Eye (tissue), 1 donor: ENCODE measurements around the gene NSMCE1.
"Not testable (repeated sequence)": the region's sequence is repeated elsewhere in the genome, so short reads cannot be mapped to it uniquely, and the experiment has no call there.

Source experiments
- DNase-seq: peaks from one replicate; pipeline ENCODE4 v3.0.0-alpha.2; 2015

NSMCE1 gene

GRCh38 chr16:27269300-27270150 is 953 bp upstream of the NSMCE1 start:
- no peak for DNase-seq

GRCh38 chr16:27267037-27267677 is 1.4 kb downstream of the NSMCE1 start:
- DNase-seq, result peak; percentile 8

DNA sequence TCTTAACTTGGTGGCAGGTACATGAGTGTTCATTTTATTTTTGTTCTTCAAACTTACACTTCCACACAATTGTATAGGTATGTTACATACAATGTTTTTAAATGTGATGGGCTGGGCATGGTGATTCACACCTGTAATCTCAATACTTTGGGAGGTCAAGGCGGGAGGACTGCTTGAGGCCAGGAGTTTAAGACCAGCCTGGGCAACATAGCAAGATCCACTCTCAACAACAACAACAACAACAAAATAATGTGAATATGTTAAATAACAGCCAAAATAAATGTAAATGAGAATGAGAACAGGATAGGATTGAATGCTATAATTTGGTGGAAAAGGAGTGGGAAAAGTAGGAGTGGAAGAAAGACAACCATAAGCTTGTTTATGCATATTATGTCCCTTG is 2.6 kb downstream of the NSMCE1 start:
- no peak for DNase-seq

DNA sequence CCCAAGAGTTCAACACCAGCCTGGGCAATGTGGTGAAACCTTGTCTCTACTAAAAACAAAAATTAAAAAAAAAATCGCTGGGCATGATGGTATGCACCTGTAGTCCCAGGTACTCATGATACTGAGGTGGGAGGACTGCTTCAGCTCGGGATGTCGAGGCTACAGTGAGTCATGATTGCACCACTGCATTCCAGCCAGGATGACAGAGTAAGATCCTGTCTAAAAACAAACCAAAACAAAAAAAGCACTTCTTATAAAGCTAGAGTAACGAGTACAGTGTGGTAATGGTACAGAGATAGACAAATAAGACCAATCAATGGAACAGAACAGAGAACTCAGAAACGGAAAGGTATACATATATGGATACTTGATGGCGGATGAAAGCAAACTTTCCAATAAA is 4.4 kb downstream of the NSMCE1 start:
- no peak for DNase-seq

- DNase-seq, result not testable (repeated sequence)
These were observed 5.6 kb downstream of the NSMCE1 start for GRCh38 chr16:27262904-27263423.

DNA sequence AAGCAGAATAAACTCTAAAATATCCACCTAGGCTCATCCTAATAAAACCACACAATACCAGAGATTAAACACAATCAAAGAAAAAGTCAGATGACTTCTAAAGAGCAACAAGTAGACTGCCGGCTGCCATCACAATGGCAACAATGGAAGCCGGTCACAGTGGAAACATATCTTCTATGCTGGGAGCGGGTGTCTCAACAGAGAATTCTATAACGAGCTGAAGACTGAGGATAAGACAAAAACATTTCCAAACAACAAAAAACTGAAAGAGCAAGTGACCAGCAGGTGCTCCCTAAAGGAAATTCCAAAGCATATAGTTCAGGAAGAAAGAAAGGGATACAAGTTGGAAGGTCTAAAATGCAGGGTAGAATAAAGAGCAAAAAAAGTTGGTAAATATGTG is 8.9 kb downstream of the NSMCE1 start:
- DNase-seq, result no peak

DNA sequence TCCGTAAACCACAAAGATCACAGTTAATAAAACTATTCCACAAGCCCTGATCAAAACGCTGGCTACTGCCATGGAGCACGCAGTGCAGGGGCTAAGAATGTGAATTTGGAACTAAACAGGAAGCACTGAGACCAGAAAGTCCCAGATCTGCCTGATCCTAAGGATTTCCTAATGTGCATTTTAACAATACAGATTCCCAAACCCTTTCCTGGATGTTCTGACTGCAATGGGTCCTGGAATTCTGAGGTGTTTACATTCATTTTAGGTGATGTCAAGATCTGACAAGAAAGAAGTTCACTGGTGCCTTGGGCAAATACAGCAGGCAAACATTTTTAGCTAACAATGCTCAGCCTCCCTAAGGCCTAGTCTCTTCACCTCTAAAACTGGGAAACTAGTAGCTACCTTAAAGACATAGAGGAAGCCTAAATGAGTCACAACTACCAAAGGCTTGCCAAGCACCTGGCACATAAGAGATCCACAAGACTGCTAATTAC is 10.3 kb downstream of the NSMCE1 start:
- DNase-seq, result no peak

DNA sequence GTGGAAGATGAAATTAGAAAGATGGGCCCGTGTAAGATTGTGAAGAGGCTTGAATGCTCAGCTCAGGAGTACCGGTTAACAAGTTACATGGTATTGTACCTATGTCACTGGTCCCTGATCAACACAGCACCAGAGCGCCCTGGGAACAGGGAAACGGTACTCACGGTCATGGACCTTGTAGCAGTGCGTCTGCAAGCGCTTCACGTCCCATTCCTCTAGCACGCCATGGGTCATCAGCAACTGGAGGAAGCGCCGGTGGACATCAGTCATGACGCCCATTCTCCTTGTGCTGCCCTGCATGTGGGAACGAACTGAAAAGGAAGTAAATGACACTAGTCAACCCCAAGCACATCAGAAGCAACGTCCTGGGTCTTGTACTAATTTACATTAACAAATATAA is 11.3 kb downstream of the NSMCE1 start:
- no peak for DNase-seq

DNA sequence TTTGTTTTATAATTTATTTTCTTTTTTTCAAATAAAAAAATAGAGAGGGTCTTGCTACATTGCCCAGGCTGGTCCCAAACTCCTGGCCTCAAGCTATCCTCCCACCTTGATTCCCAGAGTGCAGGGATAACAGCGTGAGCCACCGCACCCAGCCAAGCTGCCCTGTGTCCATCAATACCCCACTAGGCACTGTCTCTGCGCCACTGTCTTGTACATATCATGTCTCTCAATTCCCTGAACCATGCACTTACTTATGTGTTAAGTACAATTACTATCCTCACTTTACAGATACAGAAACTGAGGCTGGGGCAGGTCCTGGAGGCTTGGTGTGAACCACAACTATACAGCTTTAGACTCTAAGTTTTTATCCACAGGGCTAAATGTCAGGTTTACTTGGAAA is 11.7 kb downstream of the NSMCE1 start:
- no peak for DNase-seq

DNA sequence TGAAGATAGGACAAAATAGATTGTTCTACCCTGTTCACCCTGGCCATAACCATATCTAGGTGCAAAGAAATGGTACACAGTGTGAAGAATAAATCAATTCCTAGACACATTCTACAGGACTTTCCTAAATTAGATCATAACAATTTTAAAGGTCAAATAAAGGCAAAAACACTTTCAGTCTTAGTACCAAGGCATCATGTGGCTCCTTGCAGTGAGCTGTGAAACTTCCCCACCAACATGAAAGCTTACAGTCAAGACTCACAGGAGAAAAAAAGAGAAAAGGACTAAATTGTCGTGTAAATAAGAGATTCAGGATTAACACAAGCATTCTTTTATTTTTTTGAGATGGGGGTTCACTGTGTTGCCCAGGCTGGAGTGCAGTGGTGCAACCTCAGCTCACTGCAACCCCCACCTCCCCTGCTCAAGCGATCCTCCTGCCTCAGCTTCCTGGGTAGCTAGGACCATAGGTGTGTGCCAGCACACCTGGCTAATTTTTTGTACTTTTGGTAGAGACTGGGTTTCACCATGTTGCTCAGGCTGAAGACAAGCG is 14.2 kb downstream of the NSMCE1 start:
- DNase-seq, result no peak

- no peak for DNase-seq
These were observed 15.0 kb downstream of the NSMCE1 start for GRCh38 chr16:27253526-27253930.

DNA sequence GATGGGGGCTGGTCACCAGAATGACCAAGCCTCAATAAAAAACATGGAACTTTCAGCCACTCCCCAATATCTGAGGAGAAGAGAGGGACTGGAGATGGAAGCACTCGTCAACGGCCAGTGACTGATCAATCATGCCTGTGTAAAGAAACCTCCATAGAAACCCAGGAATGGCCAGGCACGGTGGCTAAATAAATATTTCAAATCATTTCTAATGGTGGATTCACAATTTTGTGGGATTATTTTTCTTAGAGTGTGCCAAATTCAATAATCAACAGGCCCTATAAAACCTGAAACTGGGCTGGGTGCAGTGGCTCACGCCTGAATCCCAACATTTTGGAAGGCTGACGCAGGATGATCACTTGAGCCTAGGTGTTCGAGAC is 16.4 kb downstream of the NSMCE1 start:
- no peak for DNase-seq

DNA sequence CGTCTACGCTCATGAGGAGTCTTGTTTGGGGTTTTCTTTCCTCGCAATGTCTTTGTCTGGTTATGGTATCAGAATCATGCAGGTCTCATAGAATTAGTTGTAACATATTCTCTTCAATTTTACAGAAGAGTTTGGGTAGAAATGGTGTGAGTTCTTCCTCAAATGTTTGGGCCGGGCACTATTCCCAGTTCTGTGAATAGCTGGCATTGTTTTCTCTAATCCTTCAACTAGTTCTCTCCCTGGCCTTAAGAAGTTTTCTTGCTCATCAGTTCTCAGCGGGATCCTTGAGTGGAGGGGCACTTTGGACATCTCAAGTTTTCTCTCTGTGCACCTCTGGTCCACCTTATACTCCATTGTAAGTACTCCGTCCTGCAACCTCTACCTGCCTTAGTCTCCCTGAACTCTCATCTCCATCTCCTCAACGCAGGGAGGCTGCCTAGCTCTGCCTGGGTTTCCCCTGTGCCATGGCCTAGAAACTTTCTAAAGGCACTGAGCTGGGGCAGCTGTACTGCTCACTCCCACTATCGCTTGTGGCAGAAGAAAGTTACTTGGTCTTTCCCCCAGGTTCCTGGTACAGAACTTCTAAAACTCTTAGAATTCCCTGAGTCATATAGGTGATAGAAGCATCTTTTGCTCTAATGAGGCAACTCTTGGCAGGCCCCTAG is 16.9 kb downstream of the NSMCE1 start:
- no peak for DNase-seq

DNA sequence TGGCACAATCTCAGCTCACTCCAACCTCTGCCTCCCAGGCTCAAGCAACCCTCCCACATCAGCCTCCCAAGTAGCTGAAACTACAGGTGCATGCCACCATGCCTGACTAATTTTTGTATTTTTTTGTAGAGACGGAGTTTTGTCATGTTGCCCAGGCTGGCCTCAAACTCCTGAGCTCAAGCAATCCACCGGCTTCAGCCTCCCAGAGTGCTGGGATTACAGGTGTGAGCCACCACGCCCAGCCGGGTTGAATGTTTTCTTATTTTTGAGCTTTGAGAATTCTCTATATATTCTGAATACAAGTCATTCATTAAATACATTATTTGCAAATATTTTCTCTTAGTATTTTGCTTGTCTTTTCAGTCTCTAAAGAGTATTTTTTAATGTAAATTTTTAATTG is 19.7 kb downstream of the NSMCE1 start:
- not testable (repeated sequence) for DNase-seq

DNA sequence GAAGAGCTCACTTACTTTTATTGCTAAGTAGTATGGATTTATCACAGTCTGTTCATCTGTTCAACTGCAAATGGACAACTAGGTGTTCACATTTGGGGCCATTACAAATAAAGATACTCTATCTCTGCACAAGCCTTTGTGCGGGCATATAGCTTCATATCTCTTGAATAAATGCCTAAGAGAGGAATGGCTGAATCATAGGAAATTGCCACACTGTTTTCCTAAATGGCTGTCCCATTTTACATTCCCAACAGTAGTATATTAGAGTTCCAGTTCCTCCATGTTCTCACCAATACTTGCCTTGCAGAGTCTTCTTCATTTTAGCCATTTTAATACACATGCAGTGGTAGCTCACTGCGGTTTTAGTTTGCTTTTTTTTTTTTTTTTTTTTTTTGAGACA is 20.5 kb downstream of the NSMCE1 start:
- no peak for DNase-seq

DNA sequence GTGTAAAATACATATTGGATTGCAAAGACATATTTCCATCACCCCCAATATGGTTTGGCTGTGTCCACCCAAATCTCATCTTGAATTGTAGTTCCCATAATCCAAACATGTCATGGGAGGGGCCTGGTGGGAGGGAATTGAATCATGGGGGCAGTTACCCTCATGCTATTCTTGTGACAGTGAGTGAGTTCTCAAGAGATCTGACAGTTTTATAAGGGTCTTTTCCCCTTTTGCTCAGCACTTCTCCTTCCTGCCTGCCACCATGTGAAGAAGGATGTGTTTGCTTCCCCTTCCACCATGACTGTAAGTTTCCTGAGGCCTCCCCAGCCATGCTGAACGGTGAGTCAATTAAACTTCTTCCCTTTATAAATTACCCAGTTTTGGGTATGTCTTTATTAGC is 21.5 kb downstream of the NSMCE1 start:
- DNase-seq, result not testable (repeated sequence)

GRCh38 chr16:27246439-27246838 is 22.1 kb downstream of the NSMCE1 start:
- no peak for DNase-seq

DNA sequence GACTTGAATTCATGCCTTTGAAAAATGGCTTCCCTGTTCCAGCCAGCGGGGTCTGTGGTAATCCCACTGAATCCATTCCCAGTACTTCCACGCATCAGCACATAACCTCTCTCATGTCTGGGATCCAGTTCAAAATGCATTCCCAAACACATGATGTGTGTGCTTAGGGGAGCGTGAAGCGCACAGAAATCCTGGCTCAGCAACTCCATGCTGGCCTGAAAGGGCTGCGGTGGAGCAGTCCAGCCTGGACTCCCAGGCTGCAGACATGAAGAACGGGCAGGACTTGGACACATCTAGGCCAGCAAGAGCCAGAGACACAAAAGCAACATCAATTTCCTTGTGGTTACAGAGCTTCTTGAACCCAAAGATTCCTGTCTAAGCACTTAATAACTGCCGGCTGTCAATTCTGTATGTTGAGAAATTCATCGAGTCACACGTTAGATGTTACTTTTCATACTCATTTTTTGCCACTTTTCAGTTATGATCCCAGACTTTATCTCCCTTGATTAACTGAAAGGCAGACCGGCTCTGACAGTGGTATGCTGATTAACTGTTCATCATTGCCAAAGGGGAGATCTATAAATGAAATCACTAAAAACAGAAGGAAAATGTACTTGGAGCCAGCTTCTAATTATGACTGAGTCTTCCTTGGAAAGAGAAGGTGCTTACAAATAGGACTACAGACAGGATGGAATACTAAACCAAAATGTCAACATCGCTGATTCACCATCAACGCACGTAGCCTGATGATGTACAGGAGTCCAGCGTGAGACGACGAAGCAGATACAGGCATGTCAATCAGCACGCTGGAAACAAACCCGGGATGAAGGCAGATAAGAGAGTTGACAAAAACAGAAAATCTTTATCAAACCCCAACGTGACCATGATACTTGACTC is 23.0 kb downstream of the NSMCE1 start:
- peak; percentile 83 for DNase-seq

DNA sequence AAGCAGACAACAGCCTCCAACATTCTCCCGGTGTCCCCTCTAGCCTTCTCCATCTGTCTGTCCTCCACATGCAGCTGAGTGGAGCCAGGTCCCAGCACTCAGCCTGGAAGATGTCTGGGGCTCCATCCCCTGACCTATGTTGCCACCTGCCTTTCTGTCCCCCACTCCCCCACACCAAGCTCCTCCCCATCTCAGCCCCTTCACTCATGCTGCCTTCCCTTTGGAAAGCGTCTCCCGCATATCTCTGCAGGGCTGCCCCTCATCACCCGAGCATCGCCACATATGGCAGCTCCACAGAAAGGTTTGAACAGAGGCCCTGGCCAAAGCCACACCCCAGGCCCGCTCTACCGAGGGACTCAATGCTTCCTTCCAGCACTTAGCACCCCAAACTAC is 24.2 kb downstream of the NSMCE1 start:
- no peak for DNase-seq

- DNase-seq, result no peak
These were observed 24.7 kb downstream of the NSMCE1 start for GRCh38 chr16:27243725-27244362.

GRCh38 chr16:27242868-27243590 is 25.5 kb downstream of the NSMCE1 start:
- DNase-seq, result peak; percentile 83
